ENCODE data around the gene LARGE1. TPM values are rescaled to one million over a fixed set of nuclear protein-coding genes. Genes with fewer than 3 reads are reported as not detected.

The LARGE1 gene
- total and polyA plus RNA-seq, 10 donors: 1.9 to 35.8 (median 22.8) TPM

GRCh38 chr22:33748714-33749113, 171.6 kb downstream of the LARGE1 start:
- WGBS, 5 donors: 68 to 84% (median 79%) methylated on average over 4 of the region's 4 CpGs
- no peak overlapping the region for H3K27ac ChIP-seq
- intact Hi-C loops (cut with DNase I; ENCODE audit: low total_unique reads): no loop called here
- peaks cover 0 to 8% (median 0%) of the 10 kb centered on the region in 6 donors for H3K36me3 ChIP-seq
- no peak for TF ChIP-seq POLR2AphosphoS5 (IDR thresholded peaks at IDR 0.05)
- no peak for TF ChIP-seq CTCF (IDR thresholded peaks at IDR 0.05 in 8 of 11, conservative IDR thresholded peaks at IDR 0.05 in 3 of 11)
- TF ChIP-seq POLR2A (IDR thresholded peaks at IDR 0.05): no peak
- no peak for DNase-seq
- H3K4me3 ChIP-seq: no peak overlapping the region
- no peaks in the 10 kb centered on the region for H3K27me3 ChIP-seq (replicated peaks in 1 of 7)
- H3K4me1 ChIP-seq: peaks cover 0 to 7% (median 0%) of the 10 kb centered on the region in 6 donors
- H3K9me3 ChIP-seq: peaks cover 0 to 17% (median 0%) of the 10 kb centered on the region in 8 donors

- intact Hi-C loops (cut with DNase I; ENCODE audit: low total_unique reads): no loop called here
- Histone ChIP-seq H3K4me3 (no peak overlapping the region), H3K4me1 (peaks cover 0 to 7% (median 0%) of the 10 kb centered on the region in 6 donors), H3K9me3 (peaks cover 0 to 12% (median 0%) of the 10 kb centered on the region in 8 donors), H3K36me3 (peaks cover 0 to 2% (median 0%) of the 10 kb centered on the region in 6 donors), H3K27ac (no peak overlapping the region), H3K27me3 (replicated peaks in 1 of 7) (no peaks in the 10 kb centered on the region)
- WGBS, 5 donors: 93 to 96% (median 95%) methylated on average over 4 of the region's 4 CpGs
- TF ChIP-seq POLR2A (IDR thresholded peaks at IDR 0.05) (no peak), CTCF (IDR thresholded peaks at IDR 0.05 in 8 of 11, conservative IDR thresholded peaks at IDR 0.05 in 3 of 11) (no peak), POLR2AphosphoS5 (IDR thresholded peaks at IDR 0.05) (no peak)
- DNase-seq: no peak
Measured at GRCh38 chr22:33747576-33748180, 172.6 kb downstream of the LARGE1 start.

- no peaks in the 10 kb centered on the region for H3K36me3 ChIP-seq
- no peak for DNase-seq
- H3K4me3 ChIP-seq: no peak overlapping the region
- H3K9me3 ChIP-seq: peaks cover 0 to 10% (median 0%) of the 10 kb centered on the region in 8 donors
- WGBS, 5 donors: 53 to 88% (median 81%) methylated on average over 1 of the region's 1 CpG
- no peak for TF ChIP-seq CTCF (IDR thresholded peaks at IDR 0.05 in 8 of 11, conservative IDR thresholded peaks at IDR 0.05 in 3 of 11)
- TF ChIP-seq POLR2A (IDR thresholded peaks at IDR 0.05): no peak
- TF ChIP-seq POLR2AphosphoS5 (IDR thresholded peaks at IDR 0.05): no peak
- H3K27me3 ChIP-seq (replicated peaks in 1 of 7): no peaks in the 10 kb centered on the region
- peaks cover 0 to 7% (median 0%) of the 10 kb centered on the region in 6 donors for H3K4me1 ChIP-seq
- intact Hi-C loops (cut with DNase I; ENCODE audit: low total_unique reads): no loop called here
- H3K27ac ChIP-seq: no peak overlapping the region
Measured at GRCh38 chr22:33747029-33747428, 173.2 kb downstream of the LARGE1 start.

- DNase-seq: no peak
- peaks cover 0 to 10% (median 0%) of the 10 kb centered on the region in 8 donors for H3K9me3 ChIP-seq
- no peak overlapping the region for H3K27ac ChIP-seq
- no peaks in the 10 kb centered on the region for H3K27me3 ChIP-seq (replicated peaks in 1 of 7)
- TF ChIP-seq CTCF (IDR thresholded peaks at IDR 0.05 in 8 of 11, conservative IDR thresholded peaks at IDR 0.05 in 3 of 11): no peak
- TF ChIP-seq POLR2AphosphoS5 (IDR thresholded peaks at IDR 0.05): no peak
- no peak for TF ChIP-seq POLR2A (IDR thresholded peaks at IDR 0.05)
- no peaks in the 10 kb centered on the region for H3K36me3 ChIP-seq
- H3K4me3 ChIP-seq: no peak overlapping the region
- 74 to 86% (median 84%) methylated on average over 3 of the region's 3 CpGs for WGBS, 5 donors
- intact Hi-C loops (cut with DNase I; ENCODE audit: low total_unique reads): no loop called here
- peaks cover 0 to 11% (median 0%) of the 10 kb centered on the region in 6 donors for H3K4me1 ChIP-seq
Measured at GRCh38 chr22:33746501-33746928, 173.8 kb downstream of the LARGE1 start.
